CD4-positive, alpha-beta T cell treated with Interleukin-1 beta for 1 hour (primary cell): ENCODE data around the gene ACAP3.
A peak's percentile ranks its signal among the peaks of the same experiment; 100 is the strongest.

Experiments
- DNase-seq, 2 donors: peaks; one replicate each; pipeline ENCODE4 v3.0.0-alpha.2; 2020 to 2022

ACAP3 gene, protein sequence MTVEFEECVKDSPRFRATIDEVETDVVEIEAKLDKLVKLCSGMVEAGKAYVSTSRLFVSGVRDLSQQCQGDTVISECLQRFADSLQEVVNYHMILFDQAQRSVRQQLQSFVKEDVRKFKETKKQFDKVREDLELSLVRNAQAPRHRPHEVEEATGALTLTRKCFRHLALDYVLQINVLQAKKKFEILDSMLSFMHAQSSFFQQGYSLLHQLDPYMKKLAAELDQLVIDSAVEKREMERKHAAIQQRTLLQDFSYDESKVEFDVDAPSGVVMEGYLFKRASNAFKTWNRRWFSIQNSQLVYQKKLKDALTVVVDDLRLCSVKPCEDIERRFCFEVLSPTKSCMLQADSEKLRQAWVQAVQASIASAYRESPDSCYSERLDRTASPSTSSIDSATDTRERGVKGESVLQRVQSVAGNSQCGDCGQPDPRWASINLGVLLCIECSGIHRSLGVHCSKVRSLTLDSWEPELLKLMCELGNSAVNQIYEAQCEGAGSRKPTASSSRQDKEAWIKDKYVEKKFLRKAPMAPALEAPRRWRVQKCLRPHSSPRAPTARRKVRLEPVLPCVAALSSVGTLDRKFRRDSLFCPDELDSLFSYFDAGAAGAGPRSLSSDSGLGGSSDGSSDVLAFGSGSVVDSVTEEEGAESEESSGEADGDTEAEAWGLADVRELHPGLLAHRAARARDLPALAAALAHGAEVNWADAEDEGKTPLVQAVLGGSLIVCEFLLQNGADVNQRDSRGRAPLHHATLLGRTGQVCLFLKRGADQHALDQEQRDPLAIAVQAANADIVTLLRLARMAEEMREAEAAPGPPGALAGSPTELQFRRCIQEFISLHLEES

DNA sequence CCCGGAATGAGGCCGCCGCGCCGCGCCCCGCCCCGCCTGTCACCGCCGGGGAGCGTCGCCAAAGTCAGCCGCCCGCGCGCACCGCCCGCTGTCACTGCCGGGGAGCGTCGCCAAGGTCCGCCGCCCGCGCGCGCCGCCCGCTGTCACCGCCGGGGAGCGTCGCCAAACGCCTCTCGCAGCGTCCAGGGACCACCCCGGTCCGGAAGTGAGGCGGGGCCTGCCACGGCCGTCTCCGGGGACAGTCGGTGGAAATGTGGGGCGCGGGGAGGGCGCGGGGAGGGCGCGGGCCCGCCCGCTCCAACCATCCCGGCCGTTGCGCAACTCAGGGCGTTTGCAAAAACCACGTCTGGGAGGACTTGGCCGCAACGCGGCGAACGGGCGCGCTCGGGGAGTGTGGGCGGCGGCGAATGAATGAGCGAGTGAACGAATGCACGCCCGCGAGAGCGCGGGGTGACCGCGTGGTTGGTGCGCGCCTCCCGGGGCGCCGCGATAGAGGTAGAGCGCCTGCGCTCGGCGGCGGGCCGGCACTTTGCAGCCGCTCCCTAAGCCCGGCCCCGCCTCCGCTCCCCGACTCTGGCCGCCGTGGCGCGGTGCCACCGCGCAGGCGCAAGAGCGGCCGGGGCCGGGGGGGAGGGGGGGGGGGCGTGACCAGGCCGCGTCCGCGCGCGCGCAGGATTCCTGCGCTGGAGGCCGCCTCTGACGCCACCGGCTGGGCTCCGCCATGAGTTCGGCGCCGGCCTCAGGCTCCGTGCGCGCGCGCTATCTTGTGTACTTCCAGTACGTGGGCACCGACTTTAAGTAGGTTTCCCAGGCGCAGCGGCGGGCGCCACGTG, at the start of gene ACAP3, which contains the start of gene PUSL1:
ACAP3 (minus strand) TSS at position 8 of the 833 bp plus-strand sequence. CDS start 115 bp downstream, outside the sequence.
PUSL1 (plus strand) TSS at position 675 of the 833 bp plus-strand sequence; CDS start at position 722, 47 bp downstream.
- DNase-seq: peak; percentile 90 to 92

DNA sequence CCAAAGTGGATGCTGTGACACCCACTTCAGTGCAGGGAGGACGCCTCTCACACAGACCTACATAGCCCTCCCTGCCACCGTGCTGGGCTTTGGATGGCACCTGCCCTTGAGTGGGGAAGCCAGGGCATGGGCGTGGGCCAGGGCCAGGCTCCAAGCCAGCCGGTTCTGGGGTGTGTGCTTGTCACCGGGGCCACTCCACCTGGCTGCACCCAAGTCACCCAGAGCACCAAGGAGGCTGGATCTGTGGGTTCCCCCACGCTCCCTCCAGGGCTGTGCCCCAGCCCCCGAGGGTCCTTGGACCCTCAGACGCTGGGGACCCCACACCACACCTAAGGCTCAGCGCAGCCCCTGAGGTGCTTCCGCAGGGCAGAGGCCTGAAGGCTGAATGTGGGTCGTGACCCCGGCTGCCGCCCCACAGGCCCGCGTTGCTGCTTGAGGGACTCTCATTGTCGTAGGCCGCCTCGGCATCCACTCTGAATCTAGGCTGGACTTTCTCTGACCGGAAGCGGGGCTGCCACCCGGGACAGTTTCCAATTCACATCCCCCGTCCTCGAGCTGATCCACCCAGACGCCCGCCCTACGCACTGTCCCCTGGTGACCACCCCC, 49.2 kb upstream of the ACAP3 start:
- DNase-seq: no peak

- no peak for DNase-seq
These were observed 48.6 kb upstream of the ACAP3 start for GRCh38 chr1:1356166-1356795.

DNA sequence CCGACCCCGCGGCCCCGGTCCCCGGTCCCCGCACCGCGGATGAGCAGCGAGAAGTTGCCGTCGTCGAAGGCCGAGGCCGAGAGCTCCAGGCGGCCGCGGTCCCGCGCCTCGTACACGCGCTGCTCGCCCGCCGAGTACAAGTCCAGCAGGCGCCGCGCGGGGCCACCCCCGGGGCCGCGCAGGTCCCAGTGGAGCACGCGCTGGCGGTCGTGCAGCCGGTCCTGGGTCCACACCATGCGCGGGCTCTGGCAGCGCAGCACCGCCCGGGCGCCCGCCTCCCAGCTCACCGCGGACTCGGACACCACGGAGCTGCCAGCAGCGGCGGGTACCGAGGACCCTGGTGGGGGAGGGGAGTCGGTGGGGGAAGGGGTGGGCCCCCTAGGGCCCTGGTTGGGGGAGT, 47.7 kb upstream of the ACAP3 start:
- DNase-seq: no peak

- DNase-seq: no peak
These were observed 46.8 kb upstream of the ACAP3 start for GRCh38 chr1:1354271-1355247.

GRCh38 chr1:1353389-1354151, 45.8 kb upstream of the ACAP3 start:
- no peak for DNase-seq

DNA sequence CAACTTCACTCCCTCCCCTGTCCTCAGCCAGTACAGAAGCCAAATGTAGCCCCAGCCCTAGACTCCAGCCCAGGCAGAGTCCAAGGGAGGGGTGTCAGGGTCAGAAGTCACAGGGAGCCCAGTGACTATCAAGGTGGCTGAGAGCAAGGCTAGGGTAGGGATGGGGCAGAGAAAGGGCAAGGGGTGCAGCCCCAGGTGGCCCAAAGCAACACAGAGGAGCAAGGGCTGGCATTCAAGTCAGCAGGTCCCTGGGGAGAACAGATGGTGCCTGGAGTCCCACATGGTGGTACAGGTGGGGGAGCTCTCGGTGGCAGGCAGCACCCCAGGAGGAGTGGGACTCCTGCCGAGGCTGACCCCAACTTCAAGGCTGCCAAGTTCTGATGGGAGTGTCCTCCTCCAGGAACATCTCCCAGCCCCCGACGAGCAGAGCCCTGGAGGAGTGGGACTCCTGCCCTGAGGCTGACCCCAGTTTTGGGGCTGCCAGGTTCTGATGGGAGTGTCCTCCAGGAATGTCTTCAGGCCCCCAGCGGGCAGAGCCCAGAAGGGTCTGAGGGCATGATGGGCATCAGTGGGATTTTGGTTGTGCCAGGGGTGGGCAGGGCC, 45.2 kb upstream of the ACAP3 start:
- DNase-seq: no peak

- no peak for DNase-seq
These were observed 44.0 kb upstream of the ACAP3 start for GRCh38 chr1:1351511-1352427.

DNA sequence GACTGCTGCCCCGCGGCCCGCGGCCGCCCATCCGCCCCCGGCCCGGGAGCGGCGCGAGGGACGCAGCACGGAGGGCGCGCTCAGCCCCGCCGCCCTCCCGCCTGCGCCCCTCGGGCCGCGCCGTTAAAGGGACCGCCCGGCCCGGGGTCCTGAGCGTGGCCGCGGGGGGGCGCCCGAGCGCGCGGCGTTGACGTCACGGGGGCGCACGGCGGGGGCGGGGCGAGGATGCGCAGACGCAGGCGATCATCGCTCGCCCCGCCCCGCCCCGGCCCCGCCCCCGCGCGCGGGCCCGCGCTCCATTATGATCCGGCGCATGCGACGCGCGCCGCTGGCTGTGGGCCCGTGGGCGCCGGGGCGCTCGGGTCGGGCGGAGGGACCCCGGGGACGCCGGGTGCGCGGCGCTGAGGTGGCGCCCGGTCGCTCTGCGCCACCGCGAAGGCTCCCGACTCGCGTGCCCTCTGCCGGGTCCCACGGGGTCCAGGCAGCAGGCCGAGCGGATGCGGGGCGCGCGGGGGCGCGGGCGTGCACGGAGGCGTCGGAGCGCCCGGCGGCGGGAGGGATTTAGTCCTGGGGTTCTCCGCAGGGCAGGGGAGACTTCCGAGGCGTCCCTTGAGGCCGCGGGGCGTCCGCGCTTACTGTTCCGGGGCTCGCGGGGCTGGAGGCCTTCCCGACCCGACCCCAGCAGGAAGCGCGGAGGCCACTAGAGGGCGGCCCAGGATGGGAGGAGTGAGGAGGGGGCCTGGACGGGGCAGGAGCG, 41.7 kb upstream of the ACAP3 start, which contains the start of gene DVL1:
DVL1 (minus strand) TSS at position 163 of the 757 bp plus-strand sequence. CDS start 353 bp downstream, outside the sequence.
- peak; percentile 73 to 74 for DNase-seq

DNA sequence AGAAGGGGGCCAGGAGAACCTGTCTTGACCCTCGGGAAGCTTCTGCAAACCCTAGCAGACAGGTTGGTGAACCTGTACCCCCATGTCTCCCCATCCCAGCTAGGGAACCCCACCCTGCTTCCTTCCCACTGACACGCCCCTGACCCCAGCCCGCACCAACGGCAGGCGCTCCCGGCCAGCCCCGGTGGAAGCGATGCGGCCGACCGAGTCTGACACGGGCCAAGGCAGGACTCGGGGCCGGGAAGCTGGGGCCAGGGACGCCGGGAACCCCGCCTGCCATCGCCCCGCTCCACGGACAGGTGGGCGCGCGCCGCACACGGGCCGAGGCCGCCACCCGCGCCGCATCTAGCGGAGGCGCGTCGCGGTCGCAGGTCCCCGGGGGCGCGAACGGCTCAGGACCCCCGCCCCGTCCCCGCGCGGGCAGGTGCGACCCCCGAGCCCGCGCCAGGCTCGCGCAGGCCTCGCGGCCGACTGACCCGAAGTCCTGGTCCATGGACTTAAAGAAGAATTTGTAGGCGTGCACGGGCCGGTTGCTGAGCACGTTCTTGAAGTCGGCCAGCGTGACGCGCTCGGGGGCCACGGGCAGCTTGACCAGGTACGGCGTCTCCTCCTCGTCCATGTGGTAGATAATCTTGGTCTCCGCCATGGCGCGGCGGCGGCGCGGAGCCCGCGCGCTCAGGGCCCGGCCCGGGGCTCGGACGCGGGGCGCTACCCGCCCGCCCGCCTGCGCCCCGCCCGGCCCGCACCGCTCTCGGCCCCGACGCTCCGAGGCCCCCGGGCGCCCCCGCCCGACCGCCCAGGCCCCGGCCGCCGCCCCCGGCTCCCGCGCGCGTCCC, 40.9 kb upstream of the ACAP3 start:
- no peak for DNase-seq

GRCh38 chr1:1347663-1348419, 40.1 kb upstream of the ACAP3 start:
- no peak for DNase-seq

GRCh38 chr1:1347026-1347595, 39.4 kb upstream of the ACAP3 start:
- DNase-seq: no peak

GRCh38 chr1:1346501-1346890, 38.8 kb upstream of the ACAP3 start:
- DNase-seq: no peak

DNA sequence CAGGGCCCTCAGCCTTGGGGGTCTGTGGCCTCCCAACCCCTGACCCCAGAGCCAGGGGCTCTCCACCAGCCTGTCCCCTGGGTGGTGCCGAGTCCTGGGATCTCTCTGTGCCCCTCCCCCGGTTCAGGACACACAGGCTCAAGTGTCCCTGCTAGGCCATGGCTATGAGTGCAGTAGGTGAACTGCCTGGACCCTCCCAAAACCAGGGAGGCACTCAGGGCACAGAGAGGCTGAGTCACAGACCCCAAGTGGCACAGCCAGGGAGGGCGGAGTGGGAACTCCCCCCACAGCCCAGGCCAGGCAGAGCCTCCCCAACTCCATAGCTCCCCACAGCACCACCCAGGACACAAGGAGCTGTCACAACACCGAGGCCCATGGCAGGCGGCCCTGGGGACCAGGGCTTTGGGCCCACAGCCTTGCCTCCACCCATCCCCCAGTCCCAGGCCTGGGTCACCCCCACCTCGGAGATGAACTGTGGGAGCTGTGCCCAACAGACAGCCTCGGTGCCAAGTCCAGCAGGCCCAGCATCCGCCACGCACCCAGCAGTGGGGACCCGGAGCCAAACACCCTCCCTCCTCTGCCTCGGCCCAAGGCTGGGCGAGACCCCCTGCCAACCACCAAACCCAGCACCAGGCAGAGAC, 38.2 kb upstream of the ACAP3 start:
- DNase-seq: no peak

- no peak for DNase-seq
These were observed 37.7 kb upstream of the ACAP3 start for GRCh38 chr1:1345384-1345783.
